ENCODE data around the gene MTUS2.

The MTUS2 gene

DNA sequence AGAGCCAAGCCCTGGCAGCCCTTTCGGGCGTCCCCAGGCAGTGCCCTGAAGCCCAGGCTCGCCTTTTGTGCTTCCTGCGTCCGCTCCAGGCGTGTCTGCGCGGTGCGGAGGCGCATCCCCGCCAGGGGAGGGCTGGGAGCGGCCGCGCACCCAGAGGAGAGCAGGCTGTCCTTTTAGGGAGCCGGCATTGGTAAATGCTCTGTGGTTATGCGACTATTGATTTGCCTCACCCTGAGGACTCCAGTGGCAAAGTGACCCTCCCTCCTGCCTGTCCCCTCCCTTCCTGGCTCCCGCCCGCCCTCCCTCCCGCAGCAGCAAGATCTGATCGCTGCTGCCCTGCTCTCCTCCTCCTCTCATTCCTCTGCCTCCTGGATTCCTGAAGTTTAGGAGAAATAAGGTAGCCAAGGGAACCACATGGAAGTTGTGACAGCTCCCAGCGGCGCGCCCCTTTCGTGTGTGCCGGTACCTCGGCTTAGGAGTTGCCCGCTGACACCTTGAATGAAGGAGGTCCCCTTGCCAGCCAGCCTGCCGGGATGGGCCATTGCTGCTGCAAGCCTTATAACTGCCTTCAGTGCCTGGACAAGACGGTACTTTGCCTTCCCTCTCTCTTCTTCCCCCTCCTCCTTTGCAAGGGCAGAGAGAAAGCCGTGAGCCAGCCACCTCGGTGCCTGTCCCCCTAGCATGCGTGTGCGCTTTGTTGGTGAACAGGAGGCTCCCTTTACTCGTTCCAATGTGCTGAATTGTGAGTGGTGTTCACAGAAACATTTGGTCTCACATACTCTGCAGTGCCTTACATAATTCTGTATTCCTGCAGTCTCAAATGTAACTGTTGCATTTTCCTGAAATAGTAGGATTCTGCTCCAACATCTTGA is 608.4 kb downstream of the MTUS2 start:
- DNase-seq = peak; percentile 67

DNA sequence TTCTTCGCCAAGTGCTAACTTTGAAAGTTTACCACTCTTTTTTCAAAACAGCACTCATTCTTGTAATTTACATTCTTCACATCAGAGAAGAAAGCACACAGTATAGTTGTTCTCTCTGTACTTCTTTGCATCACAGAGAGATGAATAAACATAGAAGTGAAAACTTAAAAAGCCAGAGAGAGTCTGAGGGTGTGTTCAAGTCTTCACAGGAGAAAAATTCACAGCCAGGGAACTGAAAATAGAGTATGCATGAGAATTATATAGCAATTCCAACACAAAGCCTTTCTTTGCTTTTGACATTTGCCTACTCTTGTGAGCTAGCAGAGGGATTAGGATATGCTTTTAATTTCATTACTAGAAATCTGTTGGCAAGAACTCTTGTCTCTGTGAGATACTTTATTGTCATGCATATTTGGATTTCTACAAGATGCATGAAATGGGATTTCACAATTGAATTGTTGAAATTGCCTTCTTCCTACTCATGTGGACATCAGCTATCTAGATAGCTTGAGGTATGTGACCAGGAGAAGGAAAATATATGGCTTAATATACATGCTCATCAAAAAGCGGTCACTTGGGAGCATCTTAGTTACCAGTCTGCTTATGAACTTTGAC is 609.3 kb downstream of the MTUS2 start:
- DNase-seq = no peak

DNA sequence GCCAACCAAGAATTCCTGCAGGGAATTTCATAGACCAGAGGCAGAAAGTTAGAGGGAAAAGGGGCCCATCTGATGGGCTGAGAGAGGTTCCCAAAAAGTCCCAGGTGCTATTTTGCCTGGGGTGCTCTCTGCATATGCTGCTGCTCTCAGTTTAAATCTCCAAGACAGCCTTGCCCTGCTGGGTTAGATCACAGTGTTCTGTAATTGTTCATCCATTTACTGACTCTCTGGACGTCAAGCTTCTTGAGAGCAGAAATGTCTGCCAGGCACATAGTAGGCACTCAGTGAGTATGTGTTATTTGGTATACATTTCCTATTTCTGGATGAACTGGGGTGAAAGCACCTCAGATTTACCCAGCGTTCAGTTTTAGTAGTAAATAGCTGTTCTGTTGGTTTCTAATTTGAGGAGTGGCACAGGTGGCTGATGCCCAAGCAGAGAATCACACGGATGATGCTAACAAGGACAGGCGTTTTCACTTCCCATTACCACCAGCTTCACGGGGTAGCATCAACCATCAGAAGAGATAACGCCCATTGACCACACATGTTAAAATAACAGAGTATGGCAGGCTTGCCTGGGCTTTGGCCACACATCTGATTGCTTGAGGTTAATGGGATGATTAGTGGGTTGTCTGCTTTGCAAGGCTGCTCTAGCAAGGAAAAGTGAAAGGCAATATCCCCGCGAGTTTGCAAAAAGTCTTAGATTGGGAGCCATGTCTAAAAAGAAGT is 614.2 kb downstream of the MTUS2 start:
- DNase-seq = no peak

DNA sequence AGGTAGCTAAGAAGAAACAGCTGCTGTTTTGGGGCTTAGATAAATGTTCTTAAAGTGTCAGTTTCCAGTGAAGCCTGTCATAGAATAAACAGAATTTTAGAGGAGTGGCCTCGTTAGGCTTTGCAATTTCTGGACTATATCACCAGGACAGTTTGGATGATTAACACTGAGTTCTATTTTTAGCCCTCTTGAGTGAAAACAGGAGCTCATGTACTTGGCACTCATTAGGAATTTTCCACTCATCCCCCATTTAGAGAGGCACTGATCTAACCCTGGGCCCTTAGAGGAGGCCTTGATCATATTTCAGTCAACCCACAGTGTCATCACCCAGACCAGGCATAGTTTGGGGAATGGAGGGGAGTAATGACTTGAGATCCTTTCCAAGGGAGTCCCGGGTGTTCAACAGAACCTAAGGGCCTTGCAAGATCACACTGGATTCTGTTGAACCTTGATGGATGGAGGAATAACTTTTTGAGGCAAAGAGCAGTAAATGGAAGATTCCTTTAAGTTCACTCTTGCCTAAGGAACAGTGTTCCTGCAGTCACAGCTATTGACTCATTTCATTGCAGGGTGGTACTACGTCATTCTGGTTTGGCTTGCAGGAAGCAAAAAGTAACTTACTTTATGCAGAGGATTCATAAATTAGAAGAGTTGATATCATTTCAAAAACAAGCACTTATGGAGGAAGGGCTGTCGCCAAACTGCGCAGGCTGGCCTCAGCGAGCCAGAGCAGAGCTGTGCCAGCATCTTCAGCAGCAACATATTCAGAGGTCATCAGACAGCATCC is 615.2 kb downstream of the MTUS2 start:
- no peak for DNase-seq

DNA sequence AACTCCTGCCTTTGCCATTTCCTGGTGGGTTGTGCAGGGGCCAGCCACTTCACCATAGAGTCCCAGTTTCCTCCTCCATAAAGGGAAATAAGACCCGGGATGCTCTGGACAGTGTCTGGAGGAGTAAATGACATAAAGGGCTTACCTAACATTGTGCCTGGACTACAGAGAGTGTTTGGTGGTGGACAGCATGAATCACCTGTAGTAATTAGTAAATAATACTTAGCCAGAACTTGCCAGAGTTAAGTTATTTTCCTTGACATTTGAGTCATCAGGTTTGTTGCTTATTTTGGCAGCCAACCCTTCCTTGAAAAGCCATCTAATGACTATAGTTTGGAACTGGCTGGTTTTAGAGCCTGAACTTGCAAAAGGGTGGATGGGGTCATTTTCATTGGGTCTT is 616.2 kb downstream of the MTUS2 start:
- no peak for DNase-seq

DNA sequence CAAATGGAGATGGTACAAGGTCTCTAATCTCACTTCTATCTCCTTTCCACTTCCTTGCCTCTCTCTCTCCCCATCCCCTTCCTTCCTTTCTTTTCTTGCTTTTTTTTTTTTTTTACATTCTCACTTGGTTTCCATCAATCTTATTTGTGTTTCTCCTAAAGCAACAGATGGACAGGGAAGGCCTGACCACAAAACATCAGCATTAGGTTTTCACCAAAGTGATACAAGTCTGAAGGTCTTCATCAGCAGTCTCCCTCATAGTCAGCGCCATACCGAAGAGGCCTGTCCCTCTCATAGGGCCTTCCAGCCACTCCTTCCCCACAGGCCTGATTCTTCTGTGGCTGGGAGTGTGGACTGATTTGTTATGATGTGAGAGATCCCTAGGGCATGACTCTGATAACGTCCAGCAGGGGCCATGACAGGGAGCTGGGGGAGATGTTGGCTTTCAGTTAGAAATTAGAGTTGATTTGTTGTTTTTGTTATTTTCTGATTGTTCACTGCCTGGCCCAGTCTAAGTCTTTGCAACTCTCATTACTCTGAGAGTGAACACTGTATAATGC is 616.7 kb downstream of the MTUS2 start:
- no peak for DNase-seq

DNA sequence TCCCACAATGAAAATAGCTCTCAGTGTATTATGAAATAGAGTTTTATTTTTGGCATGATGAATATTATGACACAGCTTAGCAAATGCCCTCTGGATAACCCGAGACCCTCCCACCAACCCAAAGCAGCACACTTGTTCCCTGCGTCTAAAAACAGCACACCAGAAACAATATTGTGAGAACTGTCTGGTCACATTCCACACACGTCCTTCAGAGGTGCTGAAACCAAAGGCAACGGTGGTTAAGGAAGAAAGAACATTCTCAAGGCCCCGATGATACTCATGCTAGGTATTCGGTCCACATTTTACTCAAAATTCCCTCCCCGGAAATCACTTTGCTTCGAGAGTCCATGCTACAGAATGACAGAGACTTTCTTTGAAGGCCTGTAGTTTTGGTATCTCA is 618.6 kb downstream of the MTUS2 start:
- no peak for DNase-seq

DNA sequence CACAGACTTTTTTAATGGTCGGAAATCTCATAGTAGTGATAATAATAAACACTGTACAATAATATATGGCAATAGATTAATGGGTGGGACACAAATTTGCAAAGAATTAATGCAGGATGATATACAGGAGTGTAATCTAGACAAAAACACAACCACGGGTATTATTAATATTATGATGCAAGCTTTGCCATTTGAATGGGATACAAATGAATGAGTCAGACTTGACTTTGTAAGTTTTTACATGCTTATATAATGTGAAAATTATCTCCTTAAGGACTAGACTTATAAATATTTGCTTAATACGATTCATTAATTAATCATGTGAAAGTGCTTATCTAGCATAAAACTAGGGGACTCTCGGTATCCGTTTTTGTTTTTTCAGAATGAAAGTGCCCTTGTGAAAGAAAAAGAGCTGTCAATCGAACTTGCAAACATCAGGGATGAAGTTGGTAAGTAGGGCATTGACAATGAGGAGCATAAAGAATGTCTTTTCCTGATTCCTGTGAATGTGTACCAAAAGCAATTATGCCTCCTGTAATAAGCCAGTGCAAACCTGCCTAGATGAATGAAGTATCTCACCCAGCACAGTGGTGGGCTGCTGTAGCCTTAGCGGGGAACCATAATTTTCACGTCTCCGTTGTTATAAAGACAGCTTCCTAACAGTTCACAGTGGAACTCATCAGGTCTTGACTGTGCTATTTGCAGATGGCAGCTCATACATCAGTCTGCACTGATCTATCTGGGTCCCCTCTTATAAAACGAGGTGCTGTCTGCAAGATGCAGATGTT is 619.7 kb downstream of the MTUS2 start:
- no peak for DNase-seq

DNA sequence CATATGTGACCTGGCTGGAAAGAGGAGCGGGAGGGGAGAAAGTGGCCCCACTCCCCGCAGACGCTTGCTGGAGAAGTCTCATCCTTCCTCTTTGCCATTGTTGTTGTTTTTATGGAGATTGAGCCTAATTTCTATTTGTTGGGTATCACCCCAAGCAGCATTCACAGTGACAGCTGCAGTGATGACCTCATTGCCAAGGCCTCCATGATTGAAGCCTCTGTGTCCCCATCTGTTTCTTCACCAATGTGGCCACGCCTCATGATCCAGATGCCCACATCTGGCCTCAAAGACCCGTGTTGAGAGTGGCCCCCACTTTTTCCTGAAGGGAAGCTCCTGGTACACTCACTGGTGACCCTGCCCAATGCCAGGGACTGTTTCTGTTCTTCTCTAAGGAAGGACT is 621.2 kb downstream of the MTUS2 start:
- no peak for DNase-seq

DNA sequence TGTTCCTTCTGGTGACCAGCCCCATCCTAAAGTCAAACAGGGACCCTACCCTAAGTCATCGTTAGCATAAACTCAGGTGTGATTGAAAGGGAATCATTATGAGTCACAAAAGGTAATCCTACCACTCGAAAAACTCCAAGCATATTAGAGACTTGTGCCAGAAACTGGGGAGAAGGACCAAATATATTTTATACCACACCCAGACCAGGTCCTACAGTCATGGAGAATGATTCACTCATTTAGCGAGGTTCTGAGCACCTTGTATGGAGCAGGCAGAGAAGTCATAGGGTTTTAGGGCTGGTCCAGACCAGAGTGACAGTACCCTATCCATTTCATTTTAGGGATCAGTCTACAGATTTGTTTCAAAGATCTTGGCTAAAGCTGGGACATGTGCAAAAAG is 625.9 kb downstream of the MTUS2 start:
- DNase-seq = no peak

DNA sequence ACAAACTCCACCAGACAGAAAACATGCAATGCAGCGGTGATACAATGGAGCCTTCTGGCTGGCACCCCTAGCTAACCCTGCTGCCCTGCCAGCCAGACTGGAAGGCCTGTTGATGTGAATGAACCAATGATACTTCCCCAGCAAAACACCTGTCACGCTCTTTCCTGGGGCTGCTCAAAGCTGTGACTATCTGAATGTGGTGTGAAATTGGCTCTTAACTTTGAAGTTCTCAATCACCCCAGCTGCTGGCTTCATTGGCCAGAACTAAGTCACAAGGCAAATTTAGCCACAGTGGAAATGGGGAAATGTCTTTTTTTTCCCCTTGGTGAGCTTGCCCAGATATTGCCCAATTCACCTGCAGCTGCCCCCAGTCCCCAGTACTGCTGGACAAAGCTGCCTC is 628.0 kb downstream of the MTUS2 start:
- DNase-seq = no peak

DNA sequence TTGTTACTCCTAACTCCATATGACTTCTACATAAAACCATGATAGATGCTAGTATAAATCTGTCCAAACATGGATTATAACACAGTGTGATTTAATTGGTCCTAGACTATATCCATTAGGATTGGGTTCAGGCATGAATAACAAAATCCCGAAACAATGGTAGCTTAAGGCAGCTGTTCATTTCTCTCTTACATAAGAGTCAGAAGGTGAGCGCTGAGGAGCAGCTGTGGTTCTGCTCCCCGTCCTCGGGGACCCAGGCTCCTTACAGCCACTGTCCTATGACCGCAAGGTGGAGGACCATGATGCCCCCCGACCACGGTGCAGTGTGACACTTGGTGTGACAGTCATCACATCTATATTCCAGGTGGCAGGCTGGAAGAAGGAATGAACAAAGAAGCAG is 629.6 kb downstream of the MTUS2 start:
- no peak for DNase-seq

DNA sequence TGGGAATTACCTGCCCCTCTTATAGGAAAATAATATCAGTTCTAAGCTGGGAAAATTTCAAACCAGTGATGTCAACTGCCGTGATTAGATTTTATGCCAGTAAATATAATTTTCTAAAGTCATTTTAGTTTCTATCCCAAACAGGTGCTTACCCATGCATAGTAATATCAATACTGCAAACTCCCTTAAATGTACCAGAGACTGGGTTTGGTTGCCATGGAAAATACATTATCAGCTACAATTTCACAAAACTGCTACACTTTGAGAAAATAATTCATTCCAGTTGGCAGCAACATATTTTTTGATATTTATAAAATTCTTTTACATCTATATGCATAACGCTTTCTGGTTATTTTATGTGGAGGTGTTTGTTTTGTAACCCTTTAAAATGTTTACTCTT is 631.8 kb downstream of the MTUS2 start:
- no peak for DNase-seq

DNA sequence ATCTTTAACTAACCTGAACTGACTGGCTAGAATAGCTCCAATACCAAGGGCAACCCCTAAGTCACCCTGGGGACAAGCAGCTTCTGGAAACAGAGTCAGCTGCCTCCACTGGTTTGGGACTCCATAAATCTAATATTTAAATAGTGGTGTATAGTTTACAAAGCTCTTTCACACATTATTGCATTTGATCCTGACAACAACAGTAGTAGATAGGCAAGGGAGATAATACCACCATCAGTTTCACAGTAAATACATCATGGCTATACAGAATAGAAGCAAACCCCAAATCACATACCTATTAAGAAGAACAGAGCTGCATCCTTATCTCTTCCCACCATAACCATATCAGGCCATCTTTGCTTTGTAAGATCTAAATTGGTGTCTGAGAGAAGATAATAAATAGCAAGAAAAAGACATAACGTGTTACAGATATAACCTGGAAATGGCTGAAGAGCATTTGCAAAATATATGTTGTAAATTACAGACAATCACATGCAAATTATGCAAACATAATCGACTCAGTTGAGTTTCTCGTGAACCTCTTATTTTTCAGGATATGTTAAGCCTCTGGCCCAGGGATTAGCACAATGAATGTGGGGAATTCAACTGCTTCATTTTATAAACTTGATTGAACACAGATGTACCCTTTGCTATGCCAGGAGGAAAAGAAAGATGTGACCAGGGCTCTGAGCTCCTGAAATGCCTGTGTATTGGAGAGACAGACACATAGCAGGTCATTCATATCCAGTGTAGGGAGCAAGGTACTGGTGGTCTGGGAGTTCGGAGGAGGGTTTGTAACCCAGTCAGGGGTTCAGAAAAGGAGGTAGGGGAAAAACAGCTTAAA is 632.9 kb downstream of the MTUS2 start:
- peak; percentile 36 for DNase-seq

DNA sequence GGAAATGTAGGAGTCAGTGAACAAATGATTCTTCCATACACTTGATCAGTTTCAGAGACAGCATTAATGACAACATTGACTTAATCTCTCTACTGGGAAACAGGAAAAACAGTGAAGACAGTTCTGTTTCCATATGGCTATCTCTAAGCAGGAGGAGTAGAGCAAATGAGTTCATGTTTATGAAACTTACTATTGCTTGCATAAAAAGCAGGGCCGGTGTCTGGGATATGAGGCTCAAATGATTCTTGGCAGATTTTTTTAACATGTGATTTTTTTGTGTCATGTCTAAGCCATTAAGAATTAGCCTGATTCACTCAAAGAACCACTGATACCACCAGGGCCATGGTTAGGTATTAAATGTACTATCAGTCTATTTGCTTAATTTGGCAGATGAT is 633.5 kb downstream of the MTUS2 start:
- DNase-seq = no peak

DNA sequence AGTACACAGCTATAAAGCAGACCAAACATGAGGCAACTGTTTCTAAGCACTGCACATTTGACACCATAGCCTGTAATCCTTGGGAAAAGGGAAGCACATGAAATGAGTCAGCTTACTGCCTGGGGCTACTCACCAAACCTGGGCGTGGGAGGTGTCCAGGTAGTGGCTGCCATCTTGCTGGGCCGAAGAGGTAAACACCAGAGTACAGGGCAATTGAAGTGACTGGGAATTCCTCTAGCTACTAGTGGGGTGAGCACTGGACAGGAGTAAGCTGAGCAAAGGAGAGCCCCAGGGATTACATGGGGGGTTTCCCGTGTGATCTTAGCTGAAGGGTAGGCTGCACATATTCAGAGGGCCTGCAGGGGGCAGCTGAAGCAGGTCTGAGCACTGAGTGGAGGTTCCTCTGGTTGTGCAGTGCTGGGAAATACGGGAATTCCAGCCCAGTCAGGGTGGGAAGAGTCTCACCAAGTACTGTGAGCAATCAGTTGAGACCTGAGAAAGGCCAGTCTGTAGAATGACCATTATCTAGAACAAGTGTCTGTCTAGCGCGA is 634.9 kb downstream of the MTUS2 start:
- DNase-seq = no peak

DNA sequence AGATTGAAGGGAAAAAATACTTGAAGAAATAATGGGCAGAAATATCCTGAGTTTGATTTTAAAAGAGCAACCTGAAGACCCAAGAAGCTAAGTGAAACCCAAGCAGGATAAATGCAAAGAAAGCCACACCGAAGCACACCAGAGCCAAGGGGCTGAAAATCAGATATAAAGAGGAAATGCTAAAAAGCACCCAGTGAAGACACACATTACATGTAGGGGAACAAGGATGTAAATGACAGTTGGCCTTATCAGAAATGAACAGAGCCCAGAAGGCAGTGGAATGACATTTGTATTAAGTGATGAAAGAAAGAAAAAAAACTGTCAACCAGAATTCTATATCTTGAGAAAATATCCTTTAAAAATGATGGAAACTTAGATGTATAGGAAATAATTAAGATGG is 636.3 kb downstream of the MTUS2 start:
- no peak for DNase-seq

DNA sequence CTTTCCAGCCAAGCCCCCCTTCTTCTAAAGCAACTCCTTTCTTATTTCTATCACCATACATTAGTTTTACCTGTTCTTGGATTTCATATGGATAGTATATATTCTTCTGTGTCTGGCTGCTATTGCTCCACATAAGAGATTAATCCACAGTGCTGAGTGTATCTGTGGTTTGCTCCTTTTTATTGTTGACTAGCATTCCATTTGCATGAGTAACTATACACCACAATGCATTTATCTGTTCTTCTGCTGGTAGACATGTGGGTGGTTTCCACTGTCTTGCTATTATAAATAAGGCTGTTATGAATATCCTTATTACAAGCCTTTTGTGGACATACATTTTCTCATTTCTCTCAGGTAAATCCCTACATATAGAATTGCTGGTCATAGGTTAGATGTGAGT is 637.2 kb downstream of the MTUS2 start:
- DNase-seq = no peak

DNA sequence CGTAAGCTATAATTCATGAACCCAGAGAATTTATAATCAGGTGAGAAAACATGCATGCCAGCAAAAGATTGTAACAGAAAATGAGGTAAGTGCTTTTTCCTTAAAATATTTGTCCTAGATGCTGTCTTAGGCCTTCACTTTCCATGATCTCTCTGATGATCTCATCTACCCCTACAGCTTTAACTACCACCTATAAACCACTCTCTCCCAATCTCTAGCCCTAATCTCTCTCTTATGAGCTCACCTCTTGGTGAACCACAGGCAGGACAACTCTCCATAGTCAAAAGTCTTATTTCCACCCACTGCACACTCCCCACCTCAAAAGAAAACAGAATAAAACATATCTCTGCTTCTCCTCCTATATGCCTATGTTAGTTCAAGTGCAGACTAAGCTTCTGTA is 638.3 kb downstream of the MTUS2 start:
- no peak for DNase-seq

DNA sequence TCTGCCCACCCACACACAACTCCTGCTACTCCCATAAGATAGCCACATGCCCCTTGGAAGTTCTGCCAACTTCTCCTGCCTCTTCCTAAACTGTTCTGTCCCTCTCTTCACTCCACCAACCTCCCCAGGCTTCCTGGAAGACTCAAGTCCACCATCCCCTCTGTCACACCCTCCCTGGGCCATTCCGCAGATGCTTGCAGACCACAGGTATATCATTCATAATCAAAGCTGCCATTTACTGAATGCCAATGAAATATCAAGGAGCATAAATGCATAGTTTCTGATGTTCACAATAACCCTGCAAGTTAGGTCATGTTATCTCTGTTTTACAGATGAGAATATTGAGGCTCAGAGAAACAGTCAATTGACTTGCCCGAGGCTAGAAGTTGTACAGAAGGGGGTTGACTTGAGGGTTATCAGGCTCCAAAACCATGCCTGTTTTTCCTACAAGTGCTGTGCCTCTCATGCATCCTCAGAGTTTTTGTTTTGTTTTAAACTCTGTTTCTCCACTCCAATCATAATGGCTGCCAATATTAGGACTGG is 639.7 kb downstream of the MTUS2 start:
- DNase-seq = no peak

Measured in NCI-H526 treated with DMSO at 0.1 percent for 48 hours (cell line).